Thyroid gland (tissue), 4 donors: ENCODE results near the gene OXNAD1.

ENCODE experiments used
- CTCF ChIP-seq, 6 experiments: fragments of 200-600 bp in 3 of 6; fragments of 450-650 bp in 3 of 6; sonication (generic) in 3 of 6; IDR thresholded peaks; one replicate each; pipeline ENCODE4 v1.5.1; 2016 to 2019; ENCODE audit warnings: antibody characterized with exemption in 6 of 6, mild to moderate bottlenecking in 2 of 6, inconsistent platforms in 1 of 6, moderate library complexity in 1 of 6
- POLR2A ChIP-seq, 2 donors: fragments of 450-650 bp; IDR thresholded peaks; one replicate each; pipeline ENCODE4 v1.6.1; 2017; ENCODE audit warnings: antibody characterized with exemption in 2 of 2, mild to moderate bottlenecking in 2 of 2, moderate library complexity in 1 of 2

DNA sequence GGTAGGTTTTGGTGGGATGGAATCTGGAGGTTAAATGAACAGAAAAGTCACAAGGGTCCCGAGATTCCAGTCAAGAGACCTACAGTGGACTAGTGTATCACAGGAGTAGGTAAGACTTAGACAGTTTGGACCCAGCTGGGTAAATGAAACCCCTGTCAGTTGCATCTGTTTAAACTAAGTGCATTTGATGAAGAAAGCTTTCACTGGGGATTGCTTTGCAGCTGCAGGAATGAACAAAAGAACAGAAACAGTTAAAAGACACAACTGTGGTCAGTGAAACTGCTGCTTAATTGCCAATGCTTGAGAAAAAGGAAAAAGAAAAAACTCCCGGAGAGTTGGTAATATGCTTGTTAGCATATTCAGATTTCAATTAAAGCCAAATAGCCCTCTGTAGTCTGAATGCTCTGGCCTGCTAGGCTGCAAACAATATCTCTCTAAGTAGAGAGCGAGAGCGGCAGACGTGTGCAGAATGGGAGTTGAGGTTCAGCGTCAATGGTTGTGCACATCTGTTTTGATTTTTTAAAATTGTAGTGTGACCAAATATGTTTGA is 37.1 kb downstream of the OXNAD1 start:
- no peak for TF ChIP-seq CTCF (IDR thresholded peaks at IDR 0.05)
- no peak for TF ChIP-seq POLR2A (IDR thresholded peaks at IDR 0.05)
